ENCODE data around the gene DTX4.
"Not testable (repeated sequence)": the region's sequence is repeated elsewhere in the genome, so short reads cannot be mapped to it uniquely, and the experiment has no call there.

DTX4 gene

GRCh38 chr11:59171508-59172322, at the start of gene DTX4:
DTX4 (plus strand) TSS chr11:59172132; CDS start chr11:59172596, 464 bp downstream.
- peak; percentile 76 to 81 for DNase-seq (ENCODE audit: extremely low read depth in 1 of 2, low read depth in 1 of 2)

GRCh38 chr11:59135648-59136461, 36.1 kb upstream of the DTX4 start:
- peak; percentile 72 to 83 for DNase-seq (ENCODE audit: extremely low read depth in 1 of 2, low read depth in 1 of 2)

GRCh38 chr11:59136551-59136950, 35.4 kb upstream of the DTX4 start:
- not testable (repeated sequence) for DNase-seq (ENCODE audit: extremely low read depth in 1 of 2, low read depth in 1 of 2)

- no peak for DNase-seq (ENCODE audit: extremely low read depth in 1 of 2, low read depth in 1 of 2)
Observed at GRCh38 chr11:59137190-59137589, 34.7 kb upstream of the DTX4 start.

- DNase-seq (ENCODE audit: extremely low read depth in 1 of 2, low read depth in 1 of 2) = no peak
Observed at GRCh38 chr11:59138643-59139042, 33.3 kb upstream of the DTX4 start.

- DNase-seq (ENCODE audit: extremely low read depth in 1 of 2, low read depth in 1 of 2) = no peak
Observed at GRCh38 chr11:59141191-59141590, 30.7 kb upstream of the DTX4 start.

GRCh38 chr11:59141673-59142460, 30.1 kb upstream of the DTX4 start:
- DNase-seq (ENCODE audit: extremely low read depth in 1 of 2, low read depth in 1 of 2) = no peak

- DNase-seq (ENCODE audit: extremely low read depth in 1 of 2, low read depth in 1 of 2) = peak; percentile 68 to 72
Observed at GRCh38 chr11:59142530-59143507, 29.1 kb upstream of the DTX4 start, which contains the start of gene FAM111A. FAM111A (plus strand) TSS chr11:59142856; CDS start chr11:59148873, 6,017 bp downstream.

GRCh38 chr11:59144096-59144495, 27.8 kb upstream of the DTX4 start:
- DNase-seq (ENCODE audit: extremely low read depth in 1 of 2, low read depth in 1 of 2) = no peak

GRCh38 chr11:59144579-59145345, 27.2 kb upstream of the DTX4 start:
- peak in 1 of 2 donors; percentile 42 for DNase-seq (ENCODE audit: extremely low read depth in 1 of 2, low read depth in 1 of 2)

GRCh38 chr11:59145534-59145933, 26.4 kb upstream of the DTX4 start:
- DNase-seq (ENCODE audit: extremely low read depth in 1 of 2, low read depth in 1 of 2) = no peak

- no peak for DNase-seq (ENCODE audit: extremely low read depth in 1 of 2, low read depth in 1 of 2)
Observed at GRCh38 chr11:59151761-59152160, 20.2 kb upstream of the DTX4 start.

GRCh38 chr11:59152312-59152951, 19.5 kb upstream of the DTX4 start:
- no peak for DNase-seq (ENCODE audit: extremely low read depth in 1 of 2, low read depth in 1 of 2)

- no peak for DNase-seq (ENCODE audit: extremely low read depth in 1 of 2, low read depth in 1 of 2)
Observed at GRCh38 chr11:59154610-59155009, 17.3 kb upstream of the DTX4 start.

GRCh38 chr11:59157433-59157832, 14.5 kb upstream of the DTX4 start:
- DNase-seq (ENCODE audit: extremely low read depth in 1 of 2, low read depth in 1 of 2) = no peak

- DNase-seq (ENCODE audit: extremely low read depth in 1 of 2, low read depth in 1 of 2) = peak in 1 of 2 donors; percentile 32
Observed at GRCh38 chr11:59158206-59159068, 13.5 kb upstream of the DTX4 start.

- DNase-seq (ENCODE audit: extremely low read depth in 1 of 2, low read depth in 1 of 2) = no peak
Observed at GRCh38 chr11:59164028-59164427, 7.9 kb upstream of the DTX4 start.

All from activated CD8-positive, alpha-beta memory T cell treated with anti-CD3 and anti-CD28 coated beads for 1 hour (primary cell).